ENCODE measurements around the gene HNRNPUL2.

HNRNPUL2 gene

DNA sequence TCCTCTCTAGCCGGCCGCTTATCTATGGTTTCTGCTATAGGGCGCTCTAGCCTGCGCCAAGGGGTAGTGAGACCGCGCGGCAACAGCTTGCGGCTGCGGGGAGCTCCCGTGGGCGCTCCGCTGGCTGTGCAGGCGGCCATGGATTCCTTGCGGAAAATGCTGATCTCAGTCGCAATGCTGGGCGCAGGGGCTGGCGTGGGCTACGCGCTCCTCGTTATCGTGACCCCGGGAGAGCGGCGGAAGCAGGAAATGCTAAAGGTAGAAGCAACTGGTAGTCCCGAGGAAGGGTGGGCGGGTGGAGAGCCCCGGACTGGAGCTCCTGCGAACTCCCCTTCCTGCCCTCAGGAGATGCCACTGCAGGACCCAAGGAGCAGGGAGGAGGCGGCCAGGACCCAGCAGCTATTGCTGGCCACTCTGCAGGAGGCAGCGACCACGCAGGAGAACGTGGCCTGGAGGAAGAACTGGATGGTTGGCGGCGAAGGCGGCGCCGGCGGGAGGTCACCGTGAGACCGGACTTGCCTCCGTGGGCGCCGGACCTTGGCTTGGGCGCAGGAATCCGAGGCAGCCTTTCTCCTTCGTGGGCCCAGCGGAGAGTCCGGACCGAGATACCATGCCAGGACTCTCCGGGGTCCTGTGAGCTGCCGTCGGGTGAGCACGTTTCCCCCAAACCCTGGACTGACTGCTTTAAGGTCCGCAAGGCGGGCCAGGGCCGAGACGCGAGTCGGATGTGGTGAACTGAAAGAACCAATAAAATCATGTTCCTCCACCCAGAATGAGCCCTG lies 55.5 kb downstream of the HNRNPUL2 start, which contains the start of the genes LBHD1 and UQCC3:
Gene LBHD1, minus strand, starts transcription at position 660 of the 782 bp plus-strand sequence. CDS start 2,236 bp downstream, outside the sequence.
Gene UQCC3, plus strand, starts transcription at position 66 of the 782 bp plus-strand sequence. Its CDS starts 73 bp downstream, at position 139.
- DNase-seq = peak in 55 of 56 donors; percentile 34 to 89 (median 75)

DNA sequence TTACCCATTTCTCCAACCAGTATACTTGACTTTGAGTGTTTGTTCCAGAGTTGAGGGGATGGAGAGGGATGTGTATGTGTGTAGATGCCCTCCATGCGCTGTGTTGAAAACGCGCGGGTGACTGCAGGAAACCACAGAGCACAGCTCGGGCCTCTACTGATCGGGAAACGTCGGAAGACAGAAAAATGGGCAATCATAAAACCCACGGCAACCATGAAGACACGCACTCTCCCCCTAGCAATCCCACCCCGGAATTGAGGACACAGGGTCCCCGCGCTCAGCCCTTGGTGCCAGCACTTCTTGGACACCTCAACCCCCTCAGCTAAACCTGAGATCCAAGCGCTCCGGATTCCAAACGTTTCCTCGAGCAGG lies 56.0 kb downstream of the HNRNPUL2 start:
- DNase-seq = peak in 1 of 56 donors; percentile 61

- DNase-seq = no peak
Observed at GRCh38 chr11:62669420-62670161, 57.7 kb downstream of the HNRNPUL2 start.

DNA sequence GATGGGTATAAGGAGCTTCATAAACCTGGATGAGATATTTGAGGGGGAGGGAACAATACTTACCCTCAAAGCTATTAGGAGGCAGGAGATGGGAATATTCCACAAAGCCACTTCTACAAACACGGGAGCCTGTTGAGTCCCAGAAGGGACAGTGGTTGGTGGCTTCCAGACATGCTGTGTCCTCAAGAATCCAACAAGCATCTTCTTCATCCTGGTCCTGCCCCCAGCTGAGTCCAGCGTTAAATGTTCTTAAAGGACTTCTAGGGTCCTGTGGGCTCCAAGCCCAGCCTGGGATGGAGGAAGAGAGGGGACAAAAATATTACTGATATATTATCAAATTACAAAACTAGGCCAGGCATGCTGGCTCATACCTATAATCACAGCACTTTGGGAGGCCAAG lies 59.8 kb downstream of the HNRNPUL2 start:
- no peak for DNase-seq

GRCh38 chr11:62666259-62666926 lies 60.9 kb downstream of the HNRNPUL2 start:
- no peak for DNase-seq

DNA sequence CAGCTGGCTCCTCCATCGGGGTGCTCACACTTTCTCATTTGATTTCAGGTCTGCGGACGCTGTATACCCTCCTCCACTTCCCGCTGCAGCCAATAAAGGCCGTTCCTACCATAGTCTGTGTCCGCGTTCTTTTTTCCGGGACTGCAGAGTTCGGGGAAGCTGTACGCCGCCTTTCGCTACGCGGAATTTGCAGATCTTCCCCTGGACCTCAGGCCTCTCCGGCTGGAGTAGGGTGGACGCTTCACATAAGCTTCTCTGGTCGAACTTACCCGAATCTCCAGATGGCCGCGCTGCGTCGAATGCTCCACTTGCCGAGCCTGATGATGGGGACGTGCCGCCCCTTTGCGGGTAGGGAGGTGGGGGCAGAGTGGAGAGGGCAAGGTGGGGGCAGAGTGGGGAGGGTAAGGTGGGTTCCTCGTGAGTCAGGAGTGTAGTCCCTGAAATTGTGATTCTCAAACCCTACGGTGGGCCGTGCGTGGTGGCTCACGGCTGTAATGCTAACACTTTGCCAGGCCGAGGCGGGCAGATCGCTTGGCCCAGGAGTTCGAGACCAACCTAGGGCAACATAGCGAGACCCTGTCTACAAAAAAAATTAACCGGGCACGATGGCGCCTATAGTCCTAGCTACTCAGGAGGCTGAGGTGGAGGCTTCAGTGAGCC lies 61.5 kb downstream of the HNRNPUL2 start:
- peak in 28 of 56 donors; percentile 14 to 79 (median 52) for DNase-seq

DNA sequence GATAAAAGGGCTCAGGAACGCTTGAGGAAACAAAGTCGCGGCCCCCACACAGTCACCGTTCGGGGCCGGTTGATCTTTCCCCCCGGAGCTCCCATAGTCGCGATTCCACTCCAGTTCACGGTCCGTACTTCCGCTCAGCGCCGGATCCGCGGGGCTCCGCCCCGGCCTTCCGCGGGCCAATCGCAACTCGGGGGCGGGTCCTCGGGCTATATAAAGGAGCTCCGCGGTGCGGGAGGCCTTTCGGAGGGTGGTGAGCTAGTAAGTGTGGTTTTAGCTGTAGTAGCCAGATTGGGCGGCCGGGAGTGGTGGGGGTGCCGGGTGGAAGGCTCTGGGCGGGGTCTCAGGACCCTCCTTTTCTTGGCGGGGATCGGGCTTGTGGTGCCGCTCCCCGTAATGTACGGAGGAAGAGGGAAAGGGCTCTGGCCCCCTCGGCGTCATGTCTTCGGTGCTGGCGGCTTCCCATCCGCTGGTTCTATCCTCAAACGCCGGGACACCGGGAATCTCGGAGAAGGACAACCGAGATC lies 62.1 kb downstream of the HNRNPUL2 start, which contains the start of the genes C11orf98 and CSKMT:
Gene C11orf98, minus strand, starts transcription at position 136 of the 524 bp plus-strand sequence. Its CDS starts 41 bp downstream, at position 95.
Gene CSKMT, plus strand, starts transcription at position 238 of the 524 bp plus-strand sequence. CDS start 568 bp downstream, outside the sequence.
- peak; percentile 62 to 97 (median 93) for DNase-seq

DNA sequence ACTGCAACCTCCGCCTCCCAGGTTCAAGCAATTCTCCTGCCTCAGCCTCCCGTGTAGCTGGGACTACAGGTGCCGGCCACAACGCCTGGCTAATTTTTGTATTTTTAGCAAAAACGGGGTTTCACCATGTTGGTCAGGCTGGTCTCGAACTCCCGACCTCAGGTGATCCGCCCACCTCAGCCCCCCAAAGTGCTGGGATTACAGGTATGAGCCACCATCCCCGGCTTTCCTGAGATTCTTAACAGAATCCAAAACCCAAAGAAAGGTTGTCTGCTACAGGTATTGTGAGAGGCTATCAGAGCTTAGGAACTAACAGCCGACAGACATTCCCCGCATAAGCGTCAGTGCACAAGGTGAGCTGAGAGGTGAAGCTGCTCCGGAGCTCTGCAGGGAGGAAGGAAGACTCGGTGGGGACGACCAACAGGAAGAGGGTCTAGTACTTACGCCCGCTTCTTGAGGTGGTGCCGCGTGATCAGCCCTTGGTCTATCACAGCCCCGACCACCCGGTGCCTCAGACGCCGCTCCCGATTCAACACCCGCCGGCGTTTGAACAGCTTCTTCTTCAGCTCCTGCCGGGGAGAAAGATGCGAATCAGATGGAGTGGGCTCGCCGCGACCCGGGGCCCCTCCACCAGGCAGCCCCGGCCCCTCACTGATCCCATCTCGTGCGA lies 62.7 kb downstream of the HNRNPUL2 start:
- DNase-seq = peak in 15 of 56 donors; percentile 34 to 79 (median 66)

Data from nucleus accumbens (tissue), 56 donors.